MM.1S (cell line): ENCODE results near the gene NEDD8.

ENCODE experiments used
- CTCF ChIP-seq: fragments of 300-600 bp; sonication (generic); IDR thresholded peaks from 2 replicates; pipeline ENCODE4 v1.5.1; 2016; ENCODE audit warnings: antibody characterized with exemption, low read length, mixed read lengths
- EZH2 ChIP-seq: fragments of 300-600 bp; sonication (generic); optimal IDR thresholded peaks from 2 replicates; pipeline ENCODE3; 2017; ENCODE audit warnings: low read depth, mild to moderate bottlenecking, antibody characterized with exemption, low read length, mixed read lengths

- no peak for TF ChIP-seq EZH2
- no peak for TF ChIP-seq CTCF
Observed at GRCh38 chr14:24253936-24254335, 21.8 kb upstream of the NEDD8 start.
